HG03571 (cell line): Measurements from ENCODE around the gene TPRG1L.

Source experiments
- ATAC-seq: cut with Tn5 transposase; IDR thresholded peaks from one replicate; pipeline ENCODE4 v1.9.1; 2021; ENCODE audit not compliant: unreplicated experiment

The TPRG1L gene

GRCh38 chr1:3641816-3642215 is 17.0 kb downstream of the TPRG1L start:
- no peak for ATAC-seq

DNA sequence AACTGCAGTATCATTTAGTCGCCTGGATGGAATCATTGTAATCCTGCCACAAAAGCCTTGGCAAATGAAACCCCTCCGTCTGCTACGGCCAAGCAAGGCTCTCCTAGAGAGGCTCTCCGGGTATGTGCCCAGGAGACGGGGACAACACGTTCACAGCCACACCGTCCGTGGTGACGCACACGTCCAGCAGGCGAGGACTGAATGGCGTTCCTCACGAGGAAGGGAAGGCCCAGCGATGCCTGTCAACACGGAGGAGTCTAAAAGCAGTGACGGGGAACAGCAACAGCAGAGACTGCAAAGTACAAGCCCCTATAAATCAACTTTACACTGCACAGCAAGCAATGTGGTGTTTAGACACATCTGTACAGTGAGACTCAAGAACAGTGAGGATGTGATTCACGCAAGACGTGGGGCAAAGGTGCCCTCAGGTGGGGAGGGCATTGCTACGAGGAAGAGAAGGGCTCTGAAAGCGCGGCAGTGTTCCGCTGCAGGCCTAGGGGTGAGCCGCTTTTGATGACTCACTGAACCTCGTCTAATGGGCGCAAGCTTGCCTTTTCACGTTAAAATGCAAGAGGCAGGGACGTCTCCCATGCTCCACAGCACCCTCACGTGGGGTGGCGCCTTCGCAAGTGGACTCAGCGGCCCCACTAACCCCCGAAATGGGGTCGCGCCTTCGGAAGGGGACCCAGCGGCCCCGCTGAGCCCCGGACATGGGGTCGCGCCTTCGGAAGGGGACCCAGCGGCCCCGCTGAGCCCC is 18.3 kb downstream of the TPRG1L start:
- ATAC-seq = no peak

- no peak for ATAC-seq
Observed at GRCh38 chr1:3644273-3644672, 19.5 kb downstream of the TPRG1L start.

GRCh38 chr1:3645247-3645646 is 20.4 kb downstream of the TPRG1L start:
- no peak for ATAC-seq

DNA sequence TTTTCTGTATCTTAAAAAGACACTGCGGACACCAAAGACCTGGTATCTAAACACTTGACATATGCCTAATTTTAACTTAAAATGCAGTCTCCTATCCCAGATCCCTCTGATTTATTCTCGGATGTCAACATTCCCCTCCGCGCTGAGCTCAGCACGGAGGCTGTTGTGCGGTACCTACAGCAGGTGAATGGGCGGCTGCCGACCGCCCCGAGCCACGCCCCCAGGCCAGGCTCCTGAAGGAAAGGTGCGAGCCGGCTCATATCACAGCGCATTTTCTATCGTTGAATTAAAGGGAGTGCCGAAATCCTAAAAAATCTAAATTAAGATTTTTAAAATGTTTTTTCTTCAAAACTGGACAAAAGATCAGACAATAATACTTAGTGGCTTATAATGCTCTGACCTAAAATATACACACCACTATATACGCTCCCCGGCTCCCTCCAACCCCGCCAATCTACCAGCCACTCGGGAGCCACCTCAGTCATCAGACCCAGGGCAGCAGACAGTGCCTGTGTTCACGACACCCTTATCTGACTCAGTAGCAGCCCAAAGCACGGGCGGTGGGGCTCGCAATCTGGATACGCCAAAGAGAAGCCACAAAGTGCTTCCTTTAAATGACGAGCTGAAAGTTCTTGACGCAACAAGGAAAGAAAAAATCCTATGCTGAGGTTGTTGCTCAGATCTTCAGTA is 21.0 kb downstream of the TPRG1L start:
- no peak for ATAC-seq

DNA sequence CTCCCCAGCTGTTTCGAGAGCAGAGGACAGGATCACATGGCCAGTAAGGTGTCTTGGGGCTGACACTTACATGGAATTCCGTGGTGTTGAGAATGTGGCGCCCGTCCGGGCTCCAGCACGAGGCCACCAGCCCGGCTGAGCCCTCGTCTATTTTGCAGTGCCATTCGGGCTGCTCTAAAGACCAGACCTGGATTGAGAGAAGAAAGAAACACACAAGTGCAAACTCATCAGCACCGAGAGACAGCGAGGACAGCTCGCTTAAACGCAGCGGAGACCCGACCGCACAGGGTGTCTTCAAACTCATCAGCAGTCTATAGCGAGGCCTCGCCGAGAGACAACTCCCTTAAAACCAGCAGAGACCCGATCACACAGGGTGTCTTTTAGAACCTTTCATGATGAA is 21.8 kb downstream of the TPRG1L start:
- no peak for ATAC-seq

GRCh38 chr1:3649342-3650247 is 24.8 kb downstream of the TPRG1L start, which contains the start of gene WRAP73:
Gene WRAP73, minus strand, starts transcription at chr1:3650103. Its CDS starts 104 bp downstream, at chr1:3649999.
- peak; percentile 86 for ATAC-seq

DNA sequence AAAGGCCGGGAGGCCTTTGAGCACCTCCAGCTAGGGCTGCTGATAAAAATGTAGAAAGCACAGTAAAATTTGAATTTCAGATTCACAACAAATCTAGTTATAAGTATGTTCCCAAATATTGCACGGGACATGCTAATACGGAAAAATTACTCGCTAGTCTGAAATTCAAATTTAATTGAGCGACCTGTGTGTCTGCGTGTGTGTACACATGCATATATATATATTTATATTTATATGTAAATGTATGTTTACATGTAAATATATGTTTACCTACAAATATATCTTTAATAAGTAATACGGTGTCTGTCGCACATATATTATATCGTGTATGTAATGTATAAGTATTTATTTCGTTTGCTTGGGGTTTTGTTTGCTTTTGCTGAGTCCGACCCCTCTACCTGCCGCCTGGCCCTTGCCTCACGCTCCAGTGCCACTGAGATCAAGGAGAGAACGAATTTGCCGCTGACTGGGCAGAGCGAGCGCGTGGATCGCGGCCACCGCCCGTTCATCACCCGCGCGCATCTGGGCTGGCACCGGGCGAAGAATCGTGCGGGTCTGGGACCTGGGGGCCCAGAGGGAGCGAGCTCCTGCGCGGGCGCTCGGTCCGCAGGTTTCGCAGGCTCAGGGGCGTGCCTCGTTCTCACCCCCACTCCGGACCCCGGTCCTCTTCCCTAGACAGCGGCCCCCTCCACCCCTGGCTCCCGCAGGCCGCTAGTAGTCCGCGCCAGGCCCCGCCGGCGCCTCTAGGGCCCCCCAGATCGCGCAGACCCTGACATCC is 25.6 kb downstream of the TPRG1L start:
- no peak for ATAC-seq

GRCh38 chr1:3651026-3651929 is 26.5 kb downstream of the TPRG1L start:
- no peak for ATAC-seq

GRCh38 chr1:3651930-3652547 is 27.2 kb downstream of the TPRG1L start, which contains the start of gene TP73:
Gene TP73, plus strand, starts transcription at chr1:3652516. Its CDS starts 29,850 bp downstream, at chr1:3682366.
- no peak for ATAC-seq

DNA sequence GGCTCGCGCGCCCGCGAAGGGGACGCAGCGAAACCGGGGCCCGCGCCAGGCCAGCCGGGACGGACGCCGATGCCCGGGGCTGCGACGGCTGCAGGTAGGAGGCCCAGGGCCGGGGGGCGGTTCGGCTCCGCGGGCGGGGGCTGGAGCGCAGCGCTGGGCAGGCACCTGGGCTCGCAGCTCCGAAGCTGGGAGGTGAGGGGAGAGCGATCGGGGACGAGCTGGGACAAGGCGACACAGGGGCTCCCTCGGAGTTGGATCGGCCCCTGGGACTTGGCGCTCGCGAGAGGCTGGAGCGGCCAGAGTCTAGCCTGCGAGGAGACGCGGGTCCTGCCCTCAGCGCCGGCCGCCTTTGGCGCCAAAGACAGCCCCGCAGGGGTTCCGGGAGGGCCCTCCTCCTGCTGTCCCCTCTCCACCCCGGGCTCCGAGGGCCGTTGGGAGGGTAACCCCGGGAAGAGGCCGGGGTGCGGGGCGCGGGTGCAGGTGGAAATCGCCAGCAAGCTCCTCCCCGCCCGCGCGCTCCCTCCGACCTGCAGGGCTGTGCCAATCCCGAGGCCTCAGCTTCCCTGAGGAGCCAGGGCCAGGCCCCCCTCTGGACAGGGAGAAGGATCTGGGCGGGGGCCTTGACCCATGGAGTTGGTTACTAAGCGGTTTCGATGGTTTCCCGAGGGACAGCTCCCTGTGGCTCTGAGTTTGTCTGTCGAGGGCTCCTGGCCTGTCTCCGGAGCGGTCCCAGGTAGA is 27.9 kb downstream of the TPRG1L start:
- ATAC-seq = no peak

DNA sequence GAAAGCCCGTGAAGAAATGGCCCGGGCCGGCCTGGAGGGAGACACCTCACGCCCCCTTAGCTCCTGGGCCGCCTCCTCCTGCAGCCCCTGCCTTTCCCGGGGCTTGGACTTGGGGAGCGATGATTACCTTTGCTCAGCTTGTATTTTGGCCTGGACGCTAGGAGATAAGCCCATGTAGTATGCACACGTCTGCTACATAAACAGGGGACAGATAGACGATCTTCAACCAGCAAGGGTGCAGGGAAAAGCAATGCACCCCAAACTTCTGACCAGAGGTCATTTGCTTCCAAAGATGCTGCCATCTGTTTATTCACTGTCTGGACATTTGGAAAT is 28.4 kb downstream of the TPRG1L start:
- no peak for ATAC-seq

DNA sequence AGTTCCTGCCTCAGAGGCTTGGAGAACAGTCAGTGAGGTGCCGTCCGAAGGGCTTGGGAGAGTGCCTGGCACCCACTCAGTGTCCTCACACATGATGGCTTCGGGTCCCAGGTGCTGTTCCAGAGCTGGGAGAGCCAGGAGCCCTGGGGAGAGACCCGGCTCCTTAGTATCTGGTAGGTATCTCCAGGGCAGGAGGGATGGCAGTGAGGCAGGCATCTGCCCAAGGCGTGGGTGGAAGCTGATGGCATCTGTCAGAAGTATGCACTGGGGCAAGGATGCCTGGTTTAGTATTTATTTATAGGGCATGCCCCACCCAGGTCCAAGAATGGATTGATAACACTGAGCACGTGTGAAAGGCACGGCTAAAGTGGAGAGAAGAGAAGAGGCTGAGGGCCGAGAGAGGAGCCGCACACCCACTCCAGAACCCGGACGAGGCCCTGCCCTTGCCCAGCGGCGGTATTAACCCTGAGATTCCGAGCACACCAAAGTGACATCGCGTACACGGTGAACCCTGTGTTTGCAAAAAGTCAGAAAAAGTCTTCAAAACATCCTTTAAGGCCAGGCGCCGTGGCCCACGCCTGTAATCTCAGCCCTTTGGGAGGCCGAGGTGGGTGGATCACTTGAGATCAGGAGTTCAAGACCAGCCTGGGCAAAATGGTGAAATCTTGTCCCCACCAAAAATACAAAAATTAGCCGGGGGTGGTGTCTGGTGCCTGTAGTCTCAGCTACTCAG is 29.9 kb downstream of the TPRG1L start:
- no peak for ATAC-seq

DNA sequence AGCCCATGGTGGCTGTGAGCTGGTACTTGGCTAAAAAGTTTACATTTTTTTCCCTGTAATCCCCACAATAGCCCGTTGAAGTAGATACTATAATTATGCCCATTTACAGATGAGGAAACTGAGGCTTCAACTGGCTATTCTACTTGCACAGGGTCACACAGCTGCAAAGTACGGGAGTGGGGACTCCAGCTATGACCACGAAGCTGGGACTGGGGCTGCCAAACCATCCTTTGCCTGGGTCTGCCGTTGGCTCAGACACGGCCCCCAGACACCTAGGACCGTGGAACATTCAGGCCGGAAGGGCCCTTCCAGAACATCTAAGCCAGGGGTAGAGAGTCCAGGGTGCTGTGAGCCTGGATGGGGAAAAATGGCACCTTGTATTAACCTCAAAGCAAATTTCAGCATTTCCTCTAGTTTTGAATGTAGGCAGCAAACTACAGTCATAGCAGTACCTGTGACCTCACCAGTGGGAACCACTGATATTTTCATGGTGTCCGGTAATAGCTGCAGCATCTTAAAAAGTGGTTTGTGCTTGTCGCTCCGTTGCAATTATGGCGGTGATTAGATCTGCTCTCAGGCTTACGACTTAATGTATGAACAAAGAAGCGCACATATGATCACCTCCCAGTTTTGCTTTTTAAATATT is 31.8 kb downstream of the TPRG1L start:
- ATAC-seq = peak; percentile 51

GRCh38 chr1:3657096-3657475 is 32.3 kb downstream of the TPRG1L start:
- peak; percentile 18 for ATAC-seq

- ATAC-seq = no peak
Observed at GRCh38 chr1:3657578-3658230, 32.9 kb downstream of the TPRG1L start.

- ATAC-seq = no peak
Observed at GRCh38 chr1:3658231-3658615, 33.4 kb downstream of the TPRG1L start.
